Activated CD8-positive, alpha-beta T cell treated with anti-CD3 and anti-CD28 coated beads for 36 hours (primary cell): ENCODE measurements around the gene LAMC3. TPM values are rescaled to one million over a fixed set of nuclear protein-coding genes. Genes with fewer than 3 reads are reported as not detected.
"Not testable (repeated sequence)": the region's sequence is repeated elsewhere in the genome, so short reads cannot be mapped to it uniquely, and the experiment has no call there.

ENCODE experiments used
- ATAC-seq: fragments of 200-7000 bp; cut with Tn5 transposase; one replicate; pipeline ENCODE4 v1.10.0; 2021; ENCODE audit warnings: mild to moderate bottlenecking, moderate library complexity
- CTCF ChIA-PET: fragments of 350-600 bp; sonication (Branson Sonifier 250); formaldehyde crosslinking; loops from one replicate; lab custom pipeline; 2021; ENCODE audit warnings: antibody characterized with exemption; lab: Charles Lee
- POLR2A ChIA-PET: fragments of 350-600 bp; sonication (Branson Sonifier 250); formaldehyde crosslinking; loops from one replicate; lab custom pipeline; 2021; ENCODE audit warnings: antibody characterized with exemption; lab: Charles Lee
- DNase-seq: peaks from one replicate; pipeline ENCODE4 v3.0.0-alpha.2; 2020
- H3K27ac Mint-ChIP-seq: one replicate; pipeline ENCODE4 v1.8.0; 2021; ENCODE audit warnings: mild to moderate bottlenecking, mixed read lengths
- H3K27me3 Mint-ChIP-seq: one replicate; pipeline ENCODE4 v1.8.0; 2021; ENCODE audit warnings: mixed read lengths
- H3K36me3 Mint-ChIP-seq: one replicate; pipeline ENCODE4 v1.8.0; 2021; ENCODE audit warnings: low read depth, mixed read lengths
- H3K4me1 Mint-ChIP-seq: one replicate; pipeline ENCODE4 v1.8.0; 2021; ENCODE audit warnings: low read depth, mixed read lengths
- H3K4me3 Mint-ChIP-seq: one replicate; pipeline ENCODE4 v1.8.0; 2021; ENCODE audit warnings: mild to moderate bottlenecking, moderate library complexity, mixed read lengths
- H3K9me3 Mint-ChIP-seq: one replicate; pipeline ENCODE4 v1.8.0; 2021; ENCODE audit warnings: mixed read lengths
- CTCF ChIP-seq: fragments of 200-600 bp; IDR thresholded peaks from one replicate; pipeline ENCODE4 v1.8.0; 2022; ENCODE audit warnings: antibody characterized with exemption, mild to moderate bottlenecking
- intact Hi-C: fragments of 100-400 bp; cut with micrococcal nuclease; formaldehyde crosslinking; loops from one replicate; pipeline ENCODE4 v1.10.0; 2022
- total RNA-seq, 2 experiments: library from RNA; stranded (reverse); gene quantifications; one replicate each; pipeline ENCODE4 v1.2.3, GENCODE V29; 2021

The LAMC3 gene
- total RNA-seq, 2 experiments from 2014 or later = 0.09 to 0.43 TPM

- DNase-seq (no peak), ATAC-seq (no peak)
- Mint-ChIP-seq H3K27ac (no peak overlapping the region), H3K4me1 (no peaks in the 10 kb centered on the region), H3K36me3 (no peaks in the 10 kb centered on the region), H3K9me3 (no peaks in the 10 kb centered on the region), H3K27me3 (no peaks in the 10 kb centered on the region), H3K4me3 (no peak overlapping the region)
- CTCF ChIA-PET = interaction anchor here (2.4 kb wide), 1 partner anchor 12 kb away, joined by 9 read pairs; no protein-coding TSS in a partner anchor
- POLR2A ChIA-PET = no interaction called here
- TF ChIP-seq CTCF = no peak
- intact Hi-C loops = no loop called here
These were observed 25.3 kb downstream of the LAMC3 start for GRCh38 chr9:131034268-131034667.

GRCh38 chr9:131034749-131035148 lies 25.8 kb downstream of the LAMC3 start:
- H3K36me3 Mint-ChIP-seq, POLR2A ChIA-PET, H3K4me3 Mint-ChIP-seq, intact Hi-C loops, H3K9me3 Mint-ChIP-seq, H3K27ac Mint-ChIP-seq, ATAC-seq, H3K27me3 Mint-ChIP-seq, DNase-seq, H3K4me1 Mint-ChIP-seq: not testable (repeated sequence)
- CTCF ChIA-PET = interaction anchor here (2.4 kb wide), 1 partner anchor 12 kb away, joined by 9 read pairs; no protein-coding TSS in a partner anchor

- Mint-ChIP-seq H3K4me3 (no peak overlapping the region), H3K27ac (no peak overlapping the region), H3K27me3 (no peaks in the 10 kb centered on the region), H3K36me3 (no peaks in the 10 kb centered on the region), H3K4me1 (no peaks in the 10 kb centered on the region), H3K9me3 (no peaks in the 10 kb centered on the region)
- ChIA-PET CTCF (no interaction called here), POLR2A (interaction anchor here (0.7 kb wide), 1 partner anchor 62 kb away, joined by 3 read pairs; no protein-coding TSS in a partner anchor)
- no peak for DNase-seq
- no peak for ATAC-seq
- no peak for TF ChIP-seq CTCF
- intact Hi-C loops = no loop called here
These were observed 26.6 kb downstream of the LAMC3 start for GRCh38 chr9:131035548-131035947.

GRCh38 chr9:131036071-131036470 lies 27.1 kb downstream of the LAMC3 start:
- CTCF ChIA-PET = no interaction called here
- H3K4me1 Mint-ChIP-seq = no peaks in the 10 kb centered on the region

GRCh38 chr9:131036529-131037334 lies 27.8 kb downstream of the LAMC3 start:
- Mint-ChIP-seq H3K9me3 (no peaks in the 10 kb centered on the region), H3K27ac (no peak overlapping the region), H3K4me3 (no peak overlapping the region), H3K36me3 (no peaks in the 10 kb centered on the region), H3K27me3 (peaks cover 2% of the 10 kb centered on the region), H3K4me1 (no peaks in the 10 kb centered on the region)
- ChIA-PET POLR2A (no interaction called here), CTCF (interaction anchor here (1.6 kb wide), 1 partner anchor 17 kb away, joined by 3 read pairs; no protein-coding TSS in a partner anchor)
- ATAC-seq (no peak), DNase-seq (no peak)
- intact Hi-C loops = no loop called here
- no peak for TF ChIP-seq CTCF

More at GRCh38 chr9:131036071-131036470, 27.1 kb downstream of the LAMC3 start:
- POLR2A ChIA-PET = no interaction called here
- H3K27ac Mint-ChIP-seq = no peak overlapping the region
- H3K9me3 Mint-ChIP-seq = no peaks in the 10 kb centered on the region
- intact Hi-C loops = no loop called here
- DNase-seq (no peak), ATAC-seq (no peak)
- no peak overlapping the region for H3K4me3 Mint-ChIP-seq
- no peaks in the 10 kb centered on the region for H3K36me3 Mint-ChIP-seq
- peaks cover 2% of the 10 kb centered on the region for H3K27me3 Mint-ChIP-seq
- TF ChIP-seq CTCF = no peak
